GM21526 (cell line): Measurements from ENCODE around the gene GRK1.
"Not testable (repeated sequence)": the region's sequence is repeated elsewhere in the genome, so short reads cannot be mapped to it uniquely, and the experiment has no call there.

Experiments
- ATAC-seq: cut with Tn5 transposase; IDR thresholded peaks from one replicate; pipeline ENCODE4 v1.9.1; 2021; ENCODE audit warnings: moderate library complexity; ENCODE audit not compliant: unreplicated experiment, low FRiP score

The GRK1 gene

GRCh38 chr13:113666951-113667701 lies at the start of gene GRK1:
Gene GRK1 (plus strand): TSS chr13:113667219. CDS start chr13:113667387, 168 bp downstream.
- no peak for ATAC-seq

GRCh38 chr13:113617961-113618360 lies 49.1 kb upstream of the GRK1 start:
- ATAC-seq, result no peak

DNA sequence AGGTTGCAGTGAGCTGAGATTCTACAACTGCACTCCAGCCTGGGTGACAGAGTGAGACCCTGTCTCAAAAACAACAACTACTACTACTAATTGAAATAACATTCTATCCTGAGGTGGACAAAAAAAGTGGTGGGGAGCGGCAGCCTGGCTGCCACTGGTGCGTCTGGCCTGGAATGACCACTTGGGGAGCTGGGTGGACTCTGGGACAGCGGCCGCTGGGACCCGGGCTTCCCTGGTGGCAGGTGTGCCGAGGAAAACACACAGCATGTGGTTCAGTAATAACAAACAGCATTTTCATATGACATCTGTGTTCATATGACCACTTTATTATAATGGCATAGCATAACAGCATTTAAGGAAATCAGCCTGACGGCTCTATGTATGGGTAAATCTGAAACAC lies 48.6 kb upstream of the GRK1 start:
- ATAC-seq, result no peak

- ATAC-seq, result no peak
Observed at GRCh38 chr13:113620036-113620796, 46.8 kb upstream of the GRK1 start.

GRCh38 chr13:113621046-113621445 lies 46.0 kb upstream of the GRK1 start:
- no peak for ATAC-seq

GRCh38 chr13:113621498-113621897 lies 45.5 kb upstream of the GRK1 start:
- not testable (repeated sequence) for ATAC-seq

- ATAC-seq, result not testable (repeated sequence)
Observed at GRCh38 chr13:113621986-113622550, 45.0 kb upstream of the GRK1 start.

GRCh38 chr13:113622791-113623490 lies 44.1 kb upstream of the GRK1 start:
- ATAC-seq, result no peak

GRCh38 chr13:113623491-113624234 lies 43.4 kb upstream of the GRK1 start:
- no peak for ATAC-seq

DNA sequence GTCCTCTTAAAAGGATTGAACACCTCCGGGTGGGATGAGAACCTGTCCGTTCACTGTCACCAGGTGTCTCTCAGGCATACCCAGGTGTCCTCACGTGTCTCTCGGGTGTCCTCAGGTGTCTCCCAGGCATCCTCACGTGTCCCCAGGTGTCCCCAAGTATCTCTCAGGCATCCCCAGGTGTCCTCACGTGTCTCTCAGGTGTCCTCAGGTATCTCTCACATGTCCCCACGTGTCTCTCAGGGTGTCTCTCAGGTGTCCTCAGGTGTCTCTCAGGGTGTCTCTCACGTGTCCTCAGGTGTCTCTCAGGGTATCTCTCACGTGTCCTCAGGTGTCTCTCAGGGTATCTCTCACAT lies 42.8 kb upstream of the GRK1 start:
- no peak for ATAC-seq

DNA sequence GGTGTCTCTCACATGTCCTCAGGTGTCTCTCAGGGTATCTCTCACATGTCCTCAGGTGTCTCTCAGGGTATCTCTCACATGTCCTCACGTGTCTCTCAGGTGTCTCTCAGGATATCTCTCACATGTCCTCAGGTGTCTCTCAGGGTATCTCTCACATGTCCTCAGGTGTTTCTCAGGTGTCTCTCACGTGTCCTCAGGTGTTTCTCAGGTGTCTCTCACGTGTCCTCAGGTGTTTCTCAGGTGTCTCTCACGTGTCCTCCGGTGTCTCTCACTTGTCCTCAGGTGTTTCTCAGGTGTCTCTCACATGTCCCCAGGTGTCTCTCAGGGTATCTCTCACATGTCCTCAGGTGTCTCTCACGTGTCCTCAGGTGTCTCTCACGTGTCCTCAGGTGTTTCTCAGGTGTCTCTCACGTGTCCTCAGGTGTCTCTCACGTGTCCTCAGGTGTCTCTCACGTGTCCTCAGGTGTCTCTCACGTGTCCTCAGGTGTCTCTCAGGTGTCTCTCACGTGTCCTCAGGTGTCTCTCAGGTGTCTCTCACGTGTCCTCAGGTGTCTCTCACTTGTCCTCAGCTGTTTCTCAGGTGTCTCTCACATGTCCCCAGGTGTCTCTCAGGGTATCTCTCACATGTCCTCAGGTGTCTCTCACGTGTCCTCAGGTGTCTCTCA lies 42.2 kb upstream of the GRK1 start:
- not testable (repeated sequence) for ATAC-seq

GRCh38 chr13:113625965-113626721 lies 40.9 kb upstream of the GRK1 start:
- no peak for ATAC-seq

DNA sequence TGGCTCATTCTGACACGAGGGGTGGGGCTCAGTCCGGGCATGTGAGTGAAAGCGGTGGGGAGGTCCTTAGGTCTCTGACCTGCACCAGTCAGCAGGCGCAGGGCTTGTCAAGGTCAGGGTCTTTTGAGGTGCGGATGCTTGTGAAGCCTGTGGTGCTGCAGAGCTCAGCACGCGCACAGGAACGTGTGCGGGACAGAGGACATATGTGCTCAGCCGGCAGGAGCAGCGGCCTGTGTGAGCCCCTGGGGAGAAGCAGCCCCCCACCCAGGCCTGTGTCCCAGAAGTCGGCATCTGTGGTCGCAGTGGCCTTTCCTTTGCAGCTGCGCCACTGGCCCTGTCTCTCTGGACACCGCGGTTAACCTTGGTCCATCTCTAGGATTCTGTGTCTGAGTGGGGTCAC lies 39.9 kb upstream of the GRK1 start:
- no peak for ATAC-seq

DNA sequence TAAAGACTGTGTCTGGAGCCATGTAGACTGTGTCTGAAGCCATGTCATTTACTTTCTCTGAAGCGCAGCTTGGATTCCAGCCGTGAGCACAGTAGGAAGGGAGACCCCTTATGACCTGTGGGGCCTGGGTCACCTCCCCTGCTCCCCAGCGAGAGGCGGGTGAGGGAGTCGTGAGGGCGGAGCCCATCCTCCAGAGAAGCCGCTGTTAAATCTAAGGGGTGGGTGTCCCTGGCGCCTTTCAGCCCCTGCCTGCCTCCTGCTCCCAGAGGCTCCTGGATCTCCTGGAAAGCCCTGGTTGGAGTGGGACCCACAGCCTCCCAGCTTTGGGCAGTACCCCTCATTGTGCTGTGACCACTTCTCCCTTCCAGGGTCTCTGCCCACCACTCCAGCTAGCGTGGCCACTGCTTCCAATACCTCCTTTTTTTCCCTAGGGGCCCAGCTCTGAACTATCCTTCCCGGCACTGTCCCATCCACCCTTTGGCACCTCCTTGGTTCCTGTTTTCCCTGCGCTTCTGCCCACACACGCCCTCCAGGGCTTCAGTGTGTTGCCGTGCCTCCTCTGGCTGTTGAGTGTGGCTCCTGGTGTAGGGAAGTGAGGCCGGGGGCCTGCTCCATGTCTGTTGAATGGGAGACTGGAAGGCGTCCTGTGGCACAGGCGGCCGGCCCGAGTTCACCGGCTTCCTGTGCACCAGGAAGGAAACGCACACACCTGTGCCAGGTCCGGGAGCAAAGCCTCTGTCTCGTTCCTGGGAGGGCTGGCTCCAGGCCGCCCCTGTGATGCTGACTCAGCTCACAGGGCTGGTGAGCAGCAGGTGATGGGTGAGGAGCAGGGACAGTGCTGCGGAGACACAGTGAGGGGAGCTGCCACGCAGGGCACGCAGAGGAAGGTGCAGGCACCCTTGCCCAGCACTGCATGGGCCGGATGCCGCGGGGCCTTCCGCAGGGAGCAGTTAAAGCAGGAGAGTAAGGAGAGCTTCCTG lies 38.4 kb upstream of the GRK1 start:
- ATAC-seq, result no peak

GRCh38 chr13:113629866-113630265 lies 37.2 kb upstream of the GRK1 start:
- ATAC-seq, result no peak

DNA sequence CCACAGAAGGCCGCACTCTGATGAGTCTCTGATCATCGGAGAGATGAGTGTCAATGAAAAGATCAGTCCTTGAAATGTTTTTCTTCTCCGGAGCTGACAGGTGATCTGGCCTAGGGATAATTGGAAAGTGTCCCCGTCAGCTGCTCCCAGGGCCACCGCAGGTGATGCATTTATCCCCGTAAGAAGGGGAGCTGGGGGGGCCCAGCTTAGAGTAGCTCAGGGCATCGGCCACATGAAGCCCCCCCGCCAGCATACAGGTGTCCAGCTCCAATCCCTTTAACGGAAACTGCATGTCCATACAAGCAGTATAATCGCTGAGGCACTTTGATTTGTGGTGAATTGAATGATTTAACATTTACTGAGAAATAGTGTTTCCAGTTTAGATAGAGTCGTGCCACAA lies 36.7 kb upstream of the GRK1 start:
- no peak for ATAC-seq

DNA sequence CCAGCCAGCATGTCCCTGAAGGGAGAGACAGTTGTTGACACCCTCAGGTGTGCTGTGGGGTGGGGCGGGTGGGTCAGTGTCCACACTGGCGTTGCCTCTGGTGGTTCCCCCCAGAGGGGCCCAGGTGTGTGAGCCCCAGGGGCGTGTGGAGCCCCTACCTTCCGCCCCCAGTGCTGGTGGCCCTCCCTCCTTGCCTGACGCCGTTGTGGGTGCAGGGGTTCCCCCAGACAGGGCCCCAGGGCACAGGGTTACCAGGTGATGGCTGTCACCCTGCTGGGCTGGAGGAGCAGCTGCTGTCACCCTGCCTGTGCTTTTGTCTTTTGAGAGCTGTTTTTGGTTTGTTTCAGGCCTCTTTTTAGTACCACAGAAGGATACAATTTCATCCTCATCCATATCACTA lies 36.2 kb upstream of the GRK1 start:
- no peak for ATAC-seq
